Ureter (tissue), 1 donor: ENCODE data around the gene OTULINL. TPM values are rescaled to one million over a fixed set of nuclear protein-coding genes. Genes with fewer than 3 reads are reported as not detected.

Source experiments
- DNase-seq: peaks from one replicate; pipeline ENCODE4 v3.0.0-alpha.2; 2020; ENCODE audit warnings: low spot score
- total RNA-seq: library from RNA; stranded (reverse); gene quantifications from one replicate; pipeline ENCODE4 v1.2.4, GENCODE V29; 2023
- donor health status: DM: yes; HTN: yes; CAD: no.

The OTULINL gene
- total RNA-seq, 1 donor from 2014 or later: 18.9 TPM

- no peak for DNase-seq
Observed at GRCh38 chr5:14600846-14601245, 19.3 kb downstream of the OTULINL start.

- DNase-seq: no peak
Observed at GRCh38 chr5:14603141-14603540, 21.5 kb downstream of the OTULINL start.

DNA sequence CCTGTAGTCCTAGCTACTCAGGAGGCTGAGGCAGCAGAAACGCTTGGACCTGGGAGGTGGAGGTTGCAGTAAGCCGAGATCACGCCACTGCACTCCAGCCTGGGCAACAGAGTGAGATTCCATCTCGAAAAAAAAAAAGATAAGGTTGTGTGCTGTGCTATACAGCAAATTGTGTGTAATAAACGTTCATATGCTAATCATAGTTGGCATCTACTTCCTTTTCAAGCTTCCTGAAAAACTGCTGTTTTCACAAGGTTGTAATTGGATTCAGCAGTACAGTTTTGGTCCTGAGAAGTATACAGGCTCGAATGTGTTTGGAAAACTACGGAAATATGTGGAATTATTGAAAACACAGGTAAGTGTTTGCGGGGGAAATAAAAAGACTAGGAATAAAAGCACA is 25.5 kb downstream of the OTULINL start:
- DNase-seq: no peak

DNA sequence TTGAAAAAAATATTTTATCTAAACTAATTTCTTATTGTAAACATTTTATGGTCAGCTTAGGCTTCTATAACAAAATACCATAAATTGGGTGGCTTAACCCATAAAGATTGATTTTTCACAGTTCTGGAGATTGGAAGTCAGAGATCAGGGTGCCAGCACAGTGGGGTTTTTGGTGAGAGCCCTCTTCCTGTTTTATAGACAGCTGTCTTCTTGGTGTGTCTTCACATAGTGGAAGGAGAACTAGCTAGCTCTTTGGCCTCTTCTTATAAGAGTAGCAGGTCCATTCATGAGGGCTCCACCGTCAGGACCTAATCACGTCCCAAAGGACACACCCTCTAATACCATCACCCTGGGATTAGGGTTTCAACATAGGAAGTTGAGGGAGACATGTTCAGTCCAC is 26.6 kb downstream of the OTULINL start:
- DNase-seq: no peak

- DNase-seq: no peak
Observed at GRCh38 chr5:14611737-14612136, 30.1 kb downstream of the OTULINL start.

DNA sequence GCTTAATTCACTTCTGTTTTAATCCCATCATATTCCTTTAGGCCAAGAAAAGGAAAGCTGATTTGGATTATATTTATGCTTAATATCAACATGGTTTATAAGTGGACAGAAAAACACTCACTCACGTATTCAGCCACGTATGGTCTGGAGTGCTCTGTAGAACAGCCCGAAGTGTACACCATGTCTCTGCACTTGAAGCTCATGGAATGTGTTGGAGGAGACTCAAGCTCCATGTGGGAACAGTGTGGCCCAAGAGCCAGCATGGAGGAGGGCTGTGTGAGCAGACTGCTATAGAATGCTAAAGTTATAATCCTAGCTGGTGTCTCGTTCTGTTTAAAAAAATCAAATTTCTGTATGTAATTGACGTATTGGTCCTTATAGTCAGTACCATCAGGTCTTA is 32.9 kb downstream of the OTULINL start:
- no peak for DNase-seq

GRCh38 chr5:14615365-14615764 is 33.8 kb downstream of the OTULINL start:
- no peak for DNase-seq

- no peak for DNase-seq
Observed at GRCh38 chr5:14617441-14617840, 35.8 kb downstream of the OTULINL start.

DNA sequence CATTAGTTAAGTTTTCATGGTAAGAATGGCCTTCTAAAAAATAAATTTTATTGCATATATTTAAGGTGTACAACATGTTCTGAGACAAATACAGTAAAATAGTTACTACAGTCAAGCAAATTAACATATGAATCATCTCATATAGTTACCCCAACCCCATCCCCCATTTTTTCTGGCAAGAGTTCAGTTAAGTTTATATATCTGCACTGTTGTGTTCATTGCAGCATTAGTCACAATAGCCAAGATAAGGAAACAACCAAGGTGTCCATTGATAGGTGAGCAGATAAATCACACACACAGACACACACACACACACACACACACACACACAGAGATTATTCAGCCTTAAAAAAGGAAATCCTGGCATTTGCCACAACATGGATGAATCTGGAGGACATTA is 45.7 kb downstream of the OTULINL start:
- DNase-seq: no peak

DNA sequence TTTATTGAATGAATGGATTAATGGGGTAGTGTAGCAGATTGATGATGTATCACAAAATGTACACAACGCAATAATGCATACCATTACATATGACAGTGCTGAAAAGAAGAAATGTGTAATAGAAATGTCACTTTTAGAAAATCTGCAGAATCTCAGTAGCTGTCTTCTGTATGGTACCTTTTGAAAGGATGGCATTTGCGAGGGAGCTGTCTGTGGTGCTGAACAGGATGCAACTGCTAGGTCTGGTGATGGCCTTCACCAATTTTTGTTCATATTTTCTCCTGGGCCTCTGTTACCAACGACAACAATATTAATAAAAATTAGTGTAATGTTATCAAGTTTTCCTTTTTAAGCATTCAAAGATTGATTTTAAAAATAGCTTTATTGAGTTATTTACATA is 46.8 kb downstream of the OTULINL start:
- DNase-seq: no peak

DNA sequence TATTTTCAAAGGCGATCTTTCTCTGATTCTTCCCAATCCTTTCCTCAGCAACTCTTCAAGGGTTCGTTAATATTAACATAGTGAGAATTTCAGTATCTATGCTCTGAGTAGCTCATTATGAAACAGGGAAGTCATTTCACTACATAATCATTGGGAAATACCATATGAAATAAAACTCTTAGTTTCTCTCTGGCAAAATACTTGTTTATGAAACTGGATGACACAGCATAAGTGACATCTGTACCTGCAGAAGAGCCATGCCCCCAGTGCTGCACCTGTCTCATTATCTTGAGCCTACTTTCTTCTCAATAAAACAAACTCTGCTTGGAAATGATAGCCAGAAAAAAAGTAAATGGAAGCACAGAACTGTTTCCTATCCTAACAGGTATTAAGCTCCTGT is 49.1 kb downstream of the OTULINL start:
- no peak for DNase-seq

DNA sequence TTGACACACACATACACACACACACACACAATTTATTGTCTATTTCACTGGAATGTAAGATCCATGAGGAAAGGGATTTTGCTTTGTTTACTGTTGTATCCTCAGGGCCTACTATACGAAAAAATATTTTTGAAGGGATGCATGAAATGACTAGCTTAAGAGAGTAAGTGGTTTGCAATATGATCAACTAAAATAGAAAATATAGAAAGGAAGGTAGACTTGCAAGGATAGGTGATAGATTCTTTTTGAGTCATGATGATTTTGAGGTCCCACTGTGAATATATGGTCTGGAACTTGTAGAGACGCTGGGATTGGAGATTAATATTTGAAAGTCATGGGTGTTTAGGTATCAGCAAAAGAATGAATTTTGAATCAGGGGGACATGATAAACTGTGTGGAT is 54.1 kb downstream of the OTULINL start:
- no peak for DNase-seq

GRCh38 chr5:14640765-14641164 is 59.2 kb downstream of the OTULINL start:
- no peak for DNase-seq

DNA sequence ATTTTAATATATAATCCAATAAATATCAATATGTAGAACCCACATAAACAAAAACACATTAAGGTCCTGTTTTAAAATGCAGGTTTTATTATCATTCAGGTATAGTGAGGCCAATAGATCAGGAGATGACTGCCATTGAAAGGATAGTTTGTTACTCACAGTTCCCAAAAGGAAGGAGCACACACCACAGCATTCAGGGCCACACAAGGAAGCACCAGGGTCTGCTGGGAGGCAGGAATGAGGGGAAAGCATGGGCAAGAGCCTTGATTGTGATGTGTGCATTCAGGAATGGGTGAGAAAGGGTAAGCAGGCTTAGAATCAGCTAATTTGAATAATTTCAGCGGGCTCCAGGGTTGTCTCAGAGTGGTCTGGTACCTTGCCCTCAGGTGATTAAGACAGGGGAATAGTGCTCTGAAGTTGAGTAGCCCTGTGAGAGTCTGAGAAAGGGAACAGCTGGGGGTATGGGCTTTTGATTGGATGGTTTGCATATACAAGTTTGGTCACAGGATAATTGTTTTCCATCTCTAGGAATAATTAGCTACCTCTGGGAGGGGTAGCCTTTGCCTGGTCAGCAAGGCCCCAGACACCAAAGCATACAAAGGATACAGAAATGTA is 63.1 kb downstream of the OTULINL start:
- DNase-seq: no peak

DNA sequence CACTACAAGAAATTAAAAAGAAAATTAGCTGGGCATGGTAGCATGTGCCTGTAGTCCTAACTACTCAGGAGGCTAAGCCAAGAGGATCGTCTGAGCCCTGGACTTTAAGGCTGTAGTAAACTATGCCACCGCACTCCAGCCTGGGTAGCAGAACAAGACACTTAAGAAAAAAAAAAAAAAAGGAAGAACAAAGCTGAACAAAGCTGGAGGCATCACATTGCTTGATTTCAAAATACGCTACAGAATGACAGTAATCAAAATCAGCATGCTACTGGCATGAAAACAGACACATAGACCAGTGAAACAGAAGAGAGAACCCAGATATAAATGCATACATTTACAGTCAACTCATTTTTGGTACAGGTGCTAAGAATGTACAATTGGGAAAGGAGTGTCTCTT is 68.5 kb downstream of the OTULINL start:
- DNase-seq: no peak

GRCh38 chr5:14655146-14655741 is 73.7 kb downstream of the OTULINL start:
- DNase-seq: no peak

DNA sequence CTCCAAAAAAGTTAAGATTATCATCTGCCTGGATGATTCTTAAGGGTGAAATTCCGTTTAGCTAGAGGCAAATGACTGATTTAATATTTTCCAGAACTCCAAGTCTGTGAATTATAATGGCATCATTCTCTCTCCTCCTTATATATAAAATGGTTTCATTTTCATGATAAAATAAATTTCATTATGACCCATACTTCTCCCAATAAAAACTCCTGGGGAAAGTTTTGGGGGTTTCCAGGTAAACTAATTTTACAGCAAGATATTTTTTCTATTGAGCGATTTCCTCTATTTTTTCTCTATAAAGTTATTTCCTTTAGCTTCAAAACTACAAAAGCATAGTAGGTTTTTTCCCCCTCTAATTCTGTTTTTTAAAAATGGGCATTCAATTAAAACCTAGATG is 75.3 kb downstream of the OTULINL start:
- DNase-seq: no peak

DNA sequence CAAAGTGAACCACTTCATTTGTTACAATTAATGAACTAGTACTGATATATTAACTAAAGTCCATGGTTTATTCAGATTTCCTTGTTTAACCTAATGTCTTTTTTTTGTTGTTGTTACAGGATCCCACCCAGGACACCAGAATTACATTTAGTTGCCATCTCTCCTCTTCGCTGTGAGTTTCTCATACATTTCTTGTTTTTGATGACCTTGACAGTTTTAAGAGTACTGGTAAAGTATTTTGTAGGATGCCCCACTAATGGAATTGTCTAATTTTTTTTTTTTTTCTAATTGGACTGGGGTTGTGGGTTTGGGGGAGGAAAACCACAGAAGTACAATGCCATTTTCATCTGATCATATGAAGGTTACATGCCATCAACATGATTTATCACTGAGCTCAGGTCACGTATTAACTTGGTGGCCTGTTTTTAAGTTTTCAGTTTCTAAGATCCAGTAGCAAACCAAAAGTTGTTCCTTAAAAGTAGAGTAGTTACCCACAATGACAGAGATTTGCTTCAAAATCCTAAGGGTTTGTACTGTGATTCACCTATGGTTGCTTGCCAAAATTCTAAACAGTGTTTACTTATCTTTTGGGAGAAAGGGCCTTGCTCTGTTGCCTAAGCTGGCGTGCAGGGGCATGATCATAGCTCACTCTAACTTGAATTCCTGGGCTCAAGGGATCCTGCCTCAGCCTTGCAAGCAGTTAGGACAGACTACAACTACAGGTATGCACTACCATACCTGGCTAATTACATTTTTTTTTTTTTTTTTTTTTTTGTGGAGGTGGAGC is 78.4 kb downstream of the OTULINL start:
- DNase-seq: peak; percentile 69

DNA sequence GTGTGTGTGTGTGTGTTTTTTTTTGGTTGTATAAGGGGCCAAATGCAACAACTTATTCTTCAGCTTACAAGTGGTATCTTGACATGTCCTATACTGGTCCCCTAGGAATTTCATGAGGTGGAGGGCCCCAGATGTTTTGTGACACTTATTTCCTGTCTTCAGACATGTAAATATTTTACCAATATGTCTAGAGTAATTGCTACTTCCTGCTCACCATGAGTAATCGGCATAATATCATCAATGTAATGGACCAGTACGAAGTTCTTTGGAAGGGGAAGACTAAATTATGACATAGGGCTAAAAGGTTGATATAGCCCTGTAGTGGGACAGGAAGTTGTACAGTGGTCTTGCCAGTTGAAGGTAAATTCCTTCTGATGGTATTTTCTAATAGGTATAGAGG is 79.2 kb downstream of the OTULINL start:
- DNase-seq: no peak
